HG02852 (cell line): ENCODE results near the gene EFNB2.

ENCODE experiments used
- ATAC-seq: cut with Tn5 transposase; IDR thresholded peaks from one replicate; pipeline ENCODE4 v1.9.1; 2021; ENCODE audit warnings: mild to moderate bottlenecking, moderate library complexity; ENCODE audit not compliant: unreplicated experiment

Gene EFNB2

DNA sequence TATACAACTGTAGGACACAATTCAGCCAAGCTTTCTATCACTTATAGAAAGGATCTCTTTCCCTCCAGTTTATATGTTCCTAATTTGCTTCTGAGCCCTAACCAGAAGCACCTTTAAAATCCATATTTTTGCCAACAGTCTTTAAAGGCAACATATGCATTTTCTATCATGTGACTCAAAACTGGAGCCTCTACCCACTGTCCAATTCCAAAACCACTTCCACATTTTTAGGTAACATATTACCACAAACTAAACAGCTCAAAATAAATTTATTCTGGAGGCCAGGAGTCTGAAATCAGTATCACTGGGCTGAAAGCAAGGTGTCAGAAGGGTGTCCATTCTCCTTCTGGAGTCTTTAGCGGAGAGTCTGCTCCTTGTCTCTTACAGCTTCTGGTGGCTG, 15.9 kb upstream of the EFNB2 start:
- ATAC-seq: no peak

GRCh38 chr13:106550570-106551135, 15.2 kb upstream of the EFNB2 start:
- no peak for ATAC-seq

- no peak for ATAC-seq
Measured at GRCh38 chr13:106548064-106548696, 12.7 kb upstream of the EFNB2 start.

- ATAC-seq: no peak
Measured at GRCh38 chr13:106541826-106542225, 6.4 kb upstream of the EFNB2 start.

- ATAC-seq: no peak
Measured at GRCh38 chr13:106540613-106541012, 5.2 kb upstream of the EFNB2 start.

GRCh38 chr13:106537521-106537920, 2.1 kb upstream of the EFNB2 start:
- no peak for ATAC-seq

- peak; percentile 41 for ATAC-seq
Measured at GRCh38 chr13:106536244-106537034, 977 bp upstream of the EFNB2 start.

DNA sequence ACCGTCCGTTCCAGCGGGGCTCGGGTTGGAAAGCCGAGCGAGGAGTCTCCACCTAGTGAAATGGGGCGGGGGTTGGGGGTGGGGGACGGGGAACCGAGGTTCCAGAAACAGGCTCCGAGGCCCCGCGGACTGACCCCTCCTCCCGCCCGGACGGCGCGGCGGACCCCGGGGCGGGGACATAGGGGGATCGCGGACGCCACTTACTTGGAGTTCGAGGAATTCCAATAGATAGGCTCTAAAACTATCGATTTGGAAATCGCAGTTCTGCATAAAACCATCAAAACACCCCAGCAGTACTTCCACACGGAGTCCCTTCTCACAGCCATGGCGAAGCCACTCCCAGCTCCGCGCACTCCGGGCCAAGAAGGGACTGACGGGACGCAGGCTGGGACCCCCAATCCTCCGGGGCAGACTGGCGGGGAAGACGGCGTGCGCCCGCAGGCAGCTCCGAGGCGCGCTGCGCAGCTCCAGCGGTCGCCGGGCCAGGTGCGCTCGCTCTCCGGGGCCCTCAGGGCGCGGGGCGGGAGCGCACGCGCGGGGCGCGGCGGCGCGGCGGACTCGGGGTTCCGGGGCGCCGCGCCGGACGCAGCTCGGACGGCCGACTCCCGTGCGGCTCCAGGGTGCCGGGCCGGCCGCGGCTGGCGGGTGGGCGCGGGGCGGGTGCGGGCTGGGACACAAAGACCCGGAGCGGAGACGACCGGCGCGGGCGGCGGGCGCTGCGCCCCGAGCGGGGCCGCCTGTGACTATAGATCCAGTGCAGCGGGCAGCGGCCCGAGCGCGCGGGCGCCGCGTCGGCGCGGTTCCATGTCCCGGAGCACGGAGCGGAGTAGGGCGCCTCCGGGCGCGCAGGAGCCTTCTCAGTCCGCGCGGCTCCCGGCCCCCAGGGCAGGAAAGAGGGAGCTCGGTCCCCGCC, 567 bp downstream of the EFNB2 start:
- peak; percentile 26 for ATAC-seq

GRCh38 chr13:106533943-106534638, 1.4 kb downstream of the EFNB2 start:
- ATAC-seq: no peak

- no peak for ATAC-seq
Measured at GRCh38 chr13:106533101-106533942, 2.1 kb downstream of the EFNB2 start.

GRCh38 chr13:106532111-106532929, 3.1 kb downstream of the EFNB2 start:
- no peak for ATAC-seq

DNA sequence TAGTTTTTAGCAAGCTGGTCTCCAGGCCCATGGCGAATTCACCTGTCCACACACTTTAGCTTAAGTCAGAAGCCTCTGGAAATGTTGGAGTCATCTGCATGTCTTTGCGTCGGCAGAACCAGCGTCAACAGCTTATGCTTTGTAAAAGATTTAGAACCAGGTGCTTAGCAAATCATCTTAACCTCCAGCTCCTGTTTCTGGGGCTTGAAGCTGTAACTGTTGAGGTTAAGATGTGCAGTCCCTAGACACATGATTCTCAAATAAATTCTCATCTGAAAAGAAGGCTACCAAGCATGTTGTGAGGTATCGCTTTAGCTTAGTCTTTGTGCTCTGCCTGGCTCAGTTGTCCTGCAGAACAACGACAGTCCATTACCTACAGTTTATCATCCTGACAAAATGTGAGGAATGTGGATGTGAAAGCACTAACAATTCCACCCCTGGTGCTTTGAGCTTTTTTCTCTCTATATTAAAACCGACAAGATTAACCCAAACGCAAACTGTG, 4.4 kb downstream of the EFNB2 start:
- no peak for ATAC-seq

DNA sequence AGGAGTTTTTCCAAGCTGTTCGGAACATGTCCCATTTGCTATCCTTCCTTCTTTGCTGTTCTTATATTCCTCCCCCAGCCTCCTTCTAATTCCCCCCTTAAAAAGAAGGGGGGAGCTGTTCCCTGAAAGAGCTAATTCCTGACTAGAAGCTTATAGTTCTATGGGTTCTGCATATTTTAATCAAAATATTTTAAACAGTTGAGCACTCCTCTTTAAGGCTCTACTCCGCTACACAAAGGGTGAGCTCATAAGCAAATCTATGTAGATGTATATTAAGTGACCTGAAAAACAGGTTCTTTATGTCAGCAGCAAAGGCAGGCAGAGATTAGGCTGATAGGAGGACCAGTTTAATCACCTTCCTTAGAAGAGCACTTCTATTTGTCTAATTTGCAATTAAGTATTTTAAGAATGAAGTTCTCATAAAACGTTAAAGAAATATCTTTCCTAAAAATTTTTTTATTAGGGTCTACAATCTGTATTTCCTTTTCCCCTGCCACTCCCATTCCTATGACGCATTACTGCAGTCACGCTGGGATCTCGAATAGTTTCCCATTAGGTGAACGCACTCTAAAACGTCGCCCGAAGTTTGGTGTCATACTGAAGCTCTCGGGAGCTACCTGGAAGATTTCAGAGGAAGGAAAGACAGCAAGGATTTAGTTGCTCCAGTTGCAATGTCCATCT, 5.2 kb downstream of the EFNB2 start:
- ATAC-seq: no peak

GRCh38 chr13:106529415-106530170, 5.9 kb downstream of the EFNB2 start:
- ATAC-seq: no peak

DNA sequence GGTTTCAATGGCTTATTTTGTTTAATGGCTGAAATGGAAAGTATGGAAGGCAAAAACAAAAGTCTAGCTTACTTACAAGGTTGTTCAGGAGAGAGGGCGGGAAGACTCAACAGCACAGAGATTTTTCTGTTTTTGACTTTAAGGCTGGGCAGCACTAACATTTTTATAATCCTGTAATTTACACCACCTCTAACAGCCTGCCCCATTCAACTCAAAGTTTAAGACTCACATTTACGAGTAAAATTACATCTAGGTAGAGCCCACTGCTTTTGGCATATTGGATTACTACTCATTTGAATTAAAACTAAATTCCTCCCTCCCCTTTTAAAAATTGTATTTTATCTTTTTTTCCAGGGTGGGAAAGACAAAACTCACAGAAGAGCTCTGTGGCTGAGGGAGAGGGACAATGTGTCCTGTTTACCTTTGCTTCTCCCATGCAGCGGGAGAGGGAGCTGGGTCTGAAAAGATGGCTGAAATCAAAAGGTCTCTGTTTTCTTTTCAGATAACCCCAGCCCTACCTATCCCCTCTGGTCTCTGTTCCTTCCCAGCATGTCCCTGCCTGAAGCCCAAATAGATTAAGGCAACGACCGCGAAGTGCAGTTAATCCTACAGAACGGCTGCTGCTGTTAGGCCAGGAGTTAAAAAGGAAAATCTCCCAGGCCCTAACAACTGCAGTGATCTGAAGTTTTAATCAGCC, 6.6 kb downstream of the EFNB2 start:
- ATAC-seq: no peak

DNA sequence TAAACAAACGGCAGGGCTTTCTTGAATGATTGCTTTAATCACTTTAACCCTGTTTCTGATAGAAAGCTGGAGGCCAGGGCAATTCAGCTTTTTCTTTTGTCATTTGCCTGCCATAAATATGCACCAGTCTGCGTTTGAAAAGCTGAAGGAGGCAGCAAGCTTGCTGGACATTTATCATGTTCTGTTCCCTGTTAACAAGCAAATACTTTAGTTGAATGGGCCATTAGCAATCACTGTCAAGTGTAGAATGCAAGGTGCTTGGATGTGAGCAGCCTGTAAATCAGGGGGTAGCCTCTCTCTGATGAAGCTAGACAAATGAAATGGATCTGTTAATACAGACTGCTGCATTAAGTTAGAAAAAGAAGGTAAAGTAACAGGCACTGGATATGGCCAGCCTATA, 7.6 kb downstream of the EFNB2 start:
- ATAC-seq: no peak

- ATAC-seq: no peak
Measured at GRCh38 chr13:106527445-106527801, 8.0 kb downstream of the EFNB2 start.
